GM12873 (cell line): Measurements from ENCODE around the gene RGS9.
A peak's percentile ranks its signal among the peaks of the same experiment; 100 is the strongest.

ENCODE experiments used
- TF ChIP-seq, protein P1 (sequence below): IDR thresholded peaks from 2 replicates; pipeline ENCODE4 v1.5.1; 2012; ENCODE audit warnings: low read depth, mild to moderate bottlenecking, moderate library complexity, low read length, control low read depth; ENCODE audit not compliant: insufficient read depth; ENCODE audit errors: missing control alignments

Gene RGS9

DNA sequence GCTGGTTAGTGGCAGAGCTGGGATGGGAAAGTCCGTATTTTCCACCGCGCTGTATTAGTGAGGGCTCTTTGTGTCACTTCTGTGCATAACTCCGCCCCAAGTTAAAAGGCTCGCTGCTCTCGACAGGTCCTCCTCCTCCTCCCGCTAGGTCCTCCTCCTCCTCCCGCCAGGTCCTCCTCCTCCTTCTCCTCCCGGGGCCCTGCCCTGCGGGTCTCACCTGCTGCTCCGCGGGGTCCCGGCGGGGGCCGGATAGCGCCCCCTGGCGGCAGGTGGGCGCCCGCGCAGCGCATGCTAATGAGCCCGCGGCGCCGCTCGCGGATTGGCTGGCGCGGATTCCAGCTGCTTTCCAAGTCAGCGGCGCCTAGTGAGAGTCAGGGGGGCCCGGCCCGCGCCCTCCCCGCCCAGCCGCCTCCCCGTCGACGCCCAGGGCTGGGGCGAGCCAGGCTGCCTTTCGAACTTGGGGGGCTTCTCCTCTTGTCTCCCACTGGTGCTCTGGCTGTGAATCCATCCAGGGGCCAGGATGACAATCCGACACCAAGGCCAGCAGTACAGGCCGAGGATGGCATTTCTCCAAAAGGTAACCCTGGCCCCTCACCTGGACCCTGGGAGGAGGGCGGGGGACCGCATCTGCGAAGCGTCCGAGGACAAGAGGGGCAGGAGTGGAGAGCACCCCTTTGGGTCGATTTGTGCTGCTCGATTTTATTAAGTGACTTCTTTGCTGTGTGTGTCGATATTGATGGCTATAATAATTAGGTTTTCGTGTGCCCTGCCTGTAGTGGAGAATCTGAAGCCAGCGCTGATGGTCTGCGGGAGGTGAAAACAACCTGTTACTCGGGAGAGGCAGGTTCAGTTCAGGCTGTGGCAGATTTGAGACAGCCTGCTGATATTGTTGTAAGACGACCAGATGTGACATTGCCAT lies at the start of gene RGS9:
Gene RGS9 (plus strand): TSS at position 350 of the 919 bp plus-strand sequence. CDS start 171 bp downstream, at position 521.
- TF ChIP-seq, protein P1, sequence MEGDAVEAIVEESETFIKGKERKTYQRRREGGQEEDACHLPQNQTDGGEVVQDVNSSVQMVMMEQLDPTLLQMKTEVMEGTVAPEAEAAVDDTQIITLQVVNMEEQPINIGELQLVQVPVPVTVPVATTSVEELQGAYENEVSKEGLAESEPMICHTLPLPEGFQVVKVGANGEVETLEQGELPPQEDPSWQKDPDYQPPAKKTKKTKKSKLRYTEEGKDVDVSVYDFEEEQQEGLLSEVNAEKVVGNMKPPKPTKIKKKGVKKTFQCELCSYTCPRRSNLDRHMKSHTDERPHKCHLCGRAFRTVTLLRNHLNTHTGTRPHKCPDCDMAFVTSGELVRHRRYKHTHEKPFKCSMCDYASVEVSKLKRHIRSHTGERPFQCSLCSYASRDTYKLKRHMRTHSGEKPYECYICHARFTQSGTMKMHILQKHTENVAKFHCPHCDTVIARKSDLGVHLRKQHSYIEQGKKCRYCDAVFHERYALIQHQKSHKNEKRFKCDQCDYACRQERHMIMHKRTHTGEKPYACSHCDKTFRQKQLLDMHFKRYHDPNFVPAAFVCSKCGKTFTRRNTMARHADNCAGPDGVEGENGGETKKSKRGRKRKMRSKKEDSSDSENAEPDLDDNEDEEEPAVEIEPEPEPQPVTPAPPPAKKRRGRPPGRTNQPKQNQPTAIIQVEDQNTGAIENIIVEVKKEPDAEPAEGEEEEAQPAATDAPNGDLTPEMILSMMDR, result peak; percentile 89

DNA sequence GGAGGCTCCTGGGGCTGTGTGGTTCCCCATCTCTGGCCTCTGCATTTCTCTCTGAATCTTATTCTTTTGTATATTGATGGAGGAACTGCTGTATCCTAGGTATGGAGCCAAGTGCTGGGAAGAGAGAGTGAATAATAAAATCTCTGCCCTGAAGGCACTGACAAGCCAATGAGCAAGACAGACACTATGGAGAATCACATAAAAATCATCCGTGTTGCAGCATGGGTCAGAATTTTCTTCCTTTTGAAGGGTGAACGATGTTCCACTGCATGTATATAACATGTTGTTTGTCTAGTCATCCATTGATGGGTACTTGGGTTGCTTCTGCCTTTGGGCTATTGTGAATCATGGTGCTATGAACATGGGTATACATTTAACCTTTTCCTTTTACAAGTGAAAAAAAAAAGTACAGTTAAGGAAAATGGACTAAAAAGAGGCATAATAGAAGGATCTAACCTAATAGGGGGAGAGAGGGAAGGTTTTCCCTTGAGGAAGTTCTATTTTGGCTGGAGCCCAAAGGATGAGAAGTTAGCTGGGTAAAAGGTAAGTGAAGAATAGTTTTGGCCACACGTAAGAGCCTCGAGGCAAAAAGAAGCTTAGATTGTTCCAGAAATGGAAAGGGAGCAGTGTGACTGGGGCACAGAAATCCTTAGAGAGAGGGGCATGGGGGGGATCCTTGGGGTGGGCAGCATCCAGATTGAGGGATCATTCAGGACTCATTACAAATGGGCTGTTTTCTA lies 48.4 kb upstream of the RGS9 start:
- TF ChIP-seq, protein P1, result no peak

DNA sequence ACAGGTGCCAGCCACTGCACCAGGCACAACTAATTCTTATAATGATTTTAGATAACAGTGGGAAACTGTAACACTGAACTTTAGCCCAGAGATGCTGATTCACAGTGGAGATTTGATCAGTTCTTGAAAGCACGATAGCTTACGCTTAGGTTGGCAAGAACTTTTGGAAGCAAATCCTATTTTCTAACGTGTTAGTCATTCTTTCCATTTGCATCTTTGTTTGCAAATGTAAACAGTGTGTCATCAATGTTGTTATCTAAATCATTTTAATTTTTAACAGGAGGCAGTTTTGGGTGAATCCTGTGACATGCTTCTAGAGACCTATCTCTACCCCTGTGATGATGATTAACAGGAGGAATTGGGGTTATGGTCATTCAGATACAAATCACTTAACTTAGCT lies 44.9 kb upstream of the RGS9 start:
- TF ChIP-seq, protein P1, result no peak

DNA sequence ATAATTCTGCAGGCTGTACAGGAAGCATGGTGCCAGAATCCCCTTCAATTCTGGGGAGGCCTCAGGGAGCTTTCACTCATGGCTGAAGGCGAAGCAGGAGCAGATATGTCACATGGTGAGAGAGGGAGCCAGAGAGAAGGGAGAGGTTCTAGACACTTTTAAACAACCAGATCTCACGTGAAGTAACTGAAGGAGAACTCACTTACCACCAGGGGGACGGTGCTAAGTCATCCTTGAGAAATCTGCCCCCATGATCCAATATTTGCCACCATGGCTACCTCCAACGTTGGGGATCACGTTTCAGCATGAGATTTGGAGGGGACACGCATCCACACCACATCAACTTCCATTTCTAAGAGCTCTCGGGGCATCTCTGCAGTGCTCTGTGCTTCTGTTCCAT lies 43.2 kb upstream of the RGS9 start:
- TF ChIP-seq, protein P1, result peak; percentile 34

DNA sequence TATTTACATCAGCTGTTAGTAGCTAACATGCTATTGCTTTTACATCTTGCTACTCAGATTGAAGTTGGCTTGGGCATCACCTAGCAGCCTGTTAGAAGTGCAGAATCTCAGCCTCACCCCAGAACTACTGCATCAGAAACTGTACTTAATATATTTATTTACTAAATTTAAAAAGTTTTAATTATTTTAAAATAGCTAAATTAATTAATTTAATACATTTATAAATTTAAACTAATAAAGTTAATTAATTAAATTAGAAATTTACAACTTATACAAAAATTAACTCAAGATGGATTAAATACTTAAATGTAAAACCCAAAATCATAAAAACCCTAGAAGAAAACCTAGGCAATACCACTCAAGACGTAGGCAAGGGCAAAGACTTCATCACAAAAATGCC lies 41.7 kb upstream of the RGS9 start:
- TF ChIP-seq, protein P1, result no peak

DNA sequence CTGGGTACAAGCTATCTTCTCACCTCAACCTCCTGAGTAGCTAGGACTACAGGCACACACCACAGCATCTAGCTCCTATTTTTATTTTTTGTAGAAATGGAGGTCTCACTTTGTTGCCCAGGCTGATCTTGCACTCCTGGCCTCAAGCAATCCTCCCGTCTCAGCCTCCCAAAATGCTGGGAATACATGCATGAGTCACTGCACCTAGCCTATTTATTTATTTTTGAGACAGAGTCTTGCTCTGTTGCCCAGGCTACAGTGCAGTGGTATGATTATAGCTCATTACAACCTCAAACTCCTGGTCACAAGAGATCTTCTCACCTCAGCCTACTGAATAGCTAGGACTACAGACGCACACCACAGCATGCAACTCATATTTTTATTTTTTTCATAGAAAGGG lies 40.1 kb upstream of the RGS9 start:
- TF ChIP-seq, protein P1, result no peak

DNA sequence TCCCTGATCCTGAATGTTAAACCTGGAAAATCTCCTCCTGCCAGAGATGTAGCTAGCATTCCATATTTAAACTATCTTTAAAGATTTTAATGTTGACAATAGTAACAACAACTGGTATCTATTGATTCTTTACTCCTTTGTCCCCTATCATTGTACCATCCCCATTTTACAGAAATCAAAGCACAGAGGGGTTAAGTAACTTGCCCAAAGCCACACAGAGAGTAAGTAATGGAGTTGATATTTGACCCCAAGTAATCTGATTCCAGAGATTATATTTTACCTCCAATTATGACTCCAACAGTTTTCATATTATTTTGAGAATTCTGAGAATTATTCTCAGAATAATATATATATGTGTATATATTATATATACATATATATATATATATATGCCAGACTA lies 37.7 kb upstream of the RGS9 start:
- TF ChIP-seq, protein P1, result no peak
